ENCODE measurements around the gene PNN. TPM values are rescaled to one million over a fixed set of nuclear protein-coding genes. Genes with fewer than 3 reads are reported as not detected.

PNN gene
- total RNA-seq, result 33.6 TPM

GRCh38 chr14:39174560-39175444 lies at the start of gene PNN:
Gene PNN (plus strand): TSS chr14:39175254. CDS start chr14:39175280, 26 bp downstream.

Other genes starting within 250 kb of the PNN start
- gene SEC23A, start 72.0 kb upstream of the PNN start, total RNA-seq, result 68.2 TPM
- gene GEMIN2, start 60.9 kb upstream of the PNN start, total RNA-seq, result 19.9 TPM
- 27.0 TPM for gene TRAPPC6B, start 4.9 kb upstream of the PNN start, total RNA-seq
- 41.4 TPM for gene MIA2, start 58.7 kb downstream of the PNN start, total RNA-seq

Data from metanephros (tissue), 1 donor.